GM12878 (cell line): ENCODE data around the gene AHNAK2. TPM values are rescaled to one million over a fixed set of nuclear protein-coding genes. Genes with fewer than 3 reads are reported as not detected.
A peak's percentile ranks its signal among the peaks of the same experiment; 100 is the strongest.

ENCODE experiments used
- ATAC-seq: fragments of 200-7000 bp; cut with Tn5 transposase; 3 replicates; pipeline ENCODE4 v1.9.1; 2020; ENCODE audit warnings: mild to moderate bottlenecking, moderate library complexity
- BruUV-seq: library from RNA; stranded (reverse); fragments of 400-500 nt; replicated peaks from 2 replicates; lab custom pipeline; 2021; lab: Mats Ljungman, UMichigan
- CTCF ChIA-PET: fragments of 300-600 bp; sonication (Branson Sonifier 250); formaldehyde crosslinking; extraction: SDS; loops from one replicate; lab custom pipeline; 2021; ENCODE audit warnings: inconsistent platforms; lab: Yijun Ruan, JAX
- POLR2A ChIA-PET: fragments of 350-600 bp; formaldehyde crosslinking; extraction: SDS; loops from one replicate; lab custom pipeline; 2021; ENCODE audit warnings: inconsistent platforms; lab: Charles Lee
- RAD21 ChIA-PET: fragments of 300-600 bp; sonication (Branson Sonifier 250); formaldehyde crosslinking; loops from one replicate; lab custom pipeline; 2023; ENCODE audit warnings: antibody characterized with exemption; ENCODE audit not compliant: unreplicated experiment; lab: Charles Lee
- SMC1A ChIA-PET: fragments of 300-600 bp; sonication (Branson Sonifier 250); formaldehyde crosslinking; loops from one replicate; lab custom pipeline; 2023; ENCODE audit not compliant: unreplicated experiment, uncharacterized antibody; lab: Charles Lee
- DNase-seq: peaks from one replicate; pipeline ENCODE4 v3.0.0-alpha.2; 2011; ENCODE audit warnings: low read depth, low spot score
- FAIRE-seq: peaks from 3 replicates; lab custom pipeline; 2011; peaks lifted over from hg19 to GRCh38; lab: Jason Lieb, UNC
- H2AFZ ChIP-seq: 2 replicates; pipeline ENCODE4 v1.6.0; 2011; ENCODE audit warnings: low read depth, low read length, control low read depth; ENCODE audit not compliant: control insufficient read depth
- H3K27ac ChIP-seq: 2 replicates; pipeline ENCODE4 v1.5.1; 2011; ENCODE audit warnings: control low read depth; ENCODE audit not compliant: control insufficient read depth, insufficient read depth
- H3K27me3 ChIP-seq, 2 experiments: replicated peaks in 1 of 2; 2 replicates each; pipeline versions ENCODE4 v1.6.0 to v1.6.1; 2011; ENCODE audit warnings: low read length in 1 of 2; ENCODE audit not compliant: control insufficient read depth in 2 of 2, insufficient read depth in 2 of 2
- H3K36me3 ChIP-seq, 2 experiments: 2 replicates each; pipeline ENCODE4 v1.5.1; 2011; ENCODE audit warnings: low read length in 1 of 2; ENCODE audit not compliant: control insufficient read depth in 2 of 2, insufficient read depth in 2 of 2
- H3K4me1 ChIP-seq: 2 replicates; pipeline ENCODE4 v1.6.1; 2011; ENCODE audit warnings: mild to moderate bottlenecking, low read length, moderate library complexity, mixed read lengths; ENCODE audit not compliant: control insufficient read depth, insufficient read depth
- H3K4me2 ChIP-seq: 2 replicates; pipeline ENCODE4 v1.6.0; 2011; ENCODE audit warnings: control low read depth; ENCODE audit not compliant: control insufficient read depth, insufficient read depth
- H3K4me3 ChIP-seq: fragments of 200-600 bp; sonication (generic); 2 replicates; pipeline ENCODE4 v1.5.1; 2016
- H3K79me2 ChIP-seq: 2 replicates; pipeline ENCODE4 v1.6.0; 2011; ENCODE audit warnings: low read length; ENCODE audit not compliant: control insufficient read depth, insufficient read depth
- H3K9ac ChIP-seq: 2 replicates; pipeline ENCODE4 v1.8.0; 2011; ENCODE audit warnings: low read length, control low read depth, mixed read lengths; ENCODE audit not compliant: control insufficient read depth, insufficient read depth
- H3K9me3 ChIP-seq: replicated peaks from 3 replicates; pipeline ENCODE4 v1.5.1; 2011; ENCODE audit warnings: mild to moderate bottlenecking, low read length; ENCODE audit not compliant: control insufficient read depth, insufficient read depth
- H4K20me1 ChIP-seq: 2 replicates; pipeline ENCODE4 v1.6.0; 2011; ENCODE audit not compliant: control insufficient read depth, insufficient read depth
- CREM ChIP-seq: IDR thresholded peaks from 2 replicates; pipeline ENCODE4 v1.6.1; 2014; ENCODE audit warnings: antibody characterized with exemption, low read depth
- FOS ChIP-seq: IDR thresholded peaks from 3 replicates; pipeline ENCODE4 v1.6.1; 2011; ENCODE audit warnings: borderline replicate concordance; ENCODE audit not compliant: insufficient read length; ENCODE audit errors: extremely low read depth
- IKZF1 ChIP-seq: fragments of 450-650 bp; conservative IDR thresholded peaks from 2 replicates; pipeline ENCODE4 v1.6.1; 2017; ENCODE audit warnings: antibody characterized with exemption, mild to moderate bottlenecking
- KLF5 ChIP-seq: fragments of 450-650 bp; IDR thresholded peaks from 2 replicates; pipeline ENCODE4 v1.6.1; 2014; ENCODE audit warnings: mild to moderate bottlenecking; ENCODE audit not compliant: partially characterized antibody
- MYB ChIP-seq: fragments of 150-350 bp; IDR thresholded peaks from 2 replicates; pipeline ENCODE4 v1.6.1; 2014; ENCODE audit warnings: mild to moderate bottlenecking, low read depth, low read length, borderline replicate concordance
- NFIC ChIP-seq: IDR thresholded peaks from 2 replicates; pipeline ENCODE4 v1.6.1; 2012; ENCODE audit warnings: low read depth, mild to moderate bottlenecking, inconsistent platforms, low read length, moderate library complexity
- NR2F1 ChIP-seq: fragments of 450-650 bp; conservative IDR thresholded peaks from 2 replicates; pipeline ENCODE4 v1.6.1; 2017; ENCODE audit warnings: mild to moderate bottlenecking
- NRF1 ChIP-seq: conservative IDR thresholded peaks from 2 replicates; pipeline ENCODE4 v1.6.1; 2011; ENCODE audit warnings: mild to moderate bottlenecking, low read depth, low read length, improper control_type of control experiment
- POU2F2 ChIP-seq: IDR thresholded peaks from 3 replicates; pipeline ENCODE4 v1.6.1; 2011; ENCODE audit warnings: low read depth, mild to moderate bottlenecking, low read length, borderline replicate concordance
- SMARCA5 ChIP-seq: fragments of 450-650 bp; IDR thresholded peaks from 2 replicates; pipeline ENCODE4 v1.6.1; 2017; ENCODE audit warnings: mild to moderate bottlenecking
- YBX1 ChIP-seq: fragments of 450-650 bp; IDR thresholded peaks from 2 replicates; pipeline ENCODE4 v1.6.1; 2016; ENCODE audit warnings: antibody characterized with exemption
- WGBS: methylation state at CpG from one replicate; pipeline ENCODE4 v1.1.6; 2016; ENCODE audit warnings: low lambda C conversion rate; ENCODE audit not compliant: insufficient replicate concordance, insufficient coverage; ENCODE audit errors: missing lambda C conversion rate; 5-methylcytosine and 5-hydroxymethylcytosine counted together
- in situ Hi-C: fragments of 300-500 bp; cut with MboI; formaldehyde crosslinking; loops from 9 replicates; pipeline ENCODE4 v1.14.3; 2018; ENCODE audit warnings: mixed read lengths
- intact Hi-C: fragments of 100-400 bp; cut with micrococcal nuclease; formaldehyde crosslinking; loops from one replicate; pipeline ENCODE4 v1.14.2; 2022; ENCODE audit not compliant: unreplicated experiment
- polyA plus RNA-seq, 11 experiments: library from polyadenylated mRNA; depleted of rRNA in 4 of 11; unstranded in 6 of 11; stranded (reverse) in 5 of 11; fragments of >200 nt; fragmentation: Nextera tagmentation in 4 of 11; fragmentation: Illumina TruSeq in 1 of 11; extraction: Ambion mirVana in 4 of 11; extraction: Trizol in 1 of 11; gene quantifications; 1 replicate in 1 of 11; 2 replicates in 10 of 11; pipeline versions ENCODE4 v1.2.1 to v1.2.3, GENCODE V29; 2011 to 2016; ENCODE audit warnings: inconsistent platforms in 2 of 11, missing spikeins in 2 of 11, low read depth in 1 of 11
- total RNA-seq, 4 experiments: library from RNA; depleted of rRNA in 3 of 4; stranded (reverse); fragments of >200 nt in 3 of 4; fragmentation: Illumina TruSeq in 1 of 4; extraction: Trizol in 1 of 4; gene quantifications; 2 replicates each; pipeline versions ENCODE4 v1.2.1 to v1.2.3, GENCODE V29; 2013 to 2021
- TF ChIP-seq, protein P1 (sequence below): IDR thresholded peaks from 2 replicates; pipeline ENCODE4 v1.6.1; 2012; ENCODE audit warnings: low read length, inconsistent platforms
- TF ChIP-seq, protein P2 (sequence below): IDR thresholded peaks from 2 replicates; pipeline ENCODE4 v1.6.1; 2011; ENCODE audit warnings: low read depth, low read length, improper control_type of control experiment, borderline replicate concordance
- TF ChIP-seq, protein P3 (sequence below): fragments of 450-650 bp; IDR thresholded peaks from 2 replicates; pipeline ENCODE4 v1.6.1; 2016; ENCODE audit warnings: mild to moderate bottlenecking
- TF ChIP-seq, protein P4 (sequence below): IDR thresholded peaks from 2 replicates; pipeline ENCODE4 v1.6.1; 2011; ENCODE audit warnings: low read depth, mild to moderate bottlenecking, low read length, moderate library complexity, borderline replicate concordance; ENCODE audit errors: extremely low read depth

The AHNAK2 gene
- total and polyA plus RNA-seq, 10 of the 15 experiments (the other 5 are each of a cell fraction or from before 2014, with no cell fraction given), result 0.03 to 0.10 TPM; not detected in 8

DNA sequence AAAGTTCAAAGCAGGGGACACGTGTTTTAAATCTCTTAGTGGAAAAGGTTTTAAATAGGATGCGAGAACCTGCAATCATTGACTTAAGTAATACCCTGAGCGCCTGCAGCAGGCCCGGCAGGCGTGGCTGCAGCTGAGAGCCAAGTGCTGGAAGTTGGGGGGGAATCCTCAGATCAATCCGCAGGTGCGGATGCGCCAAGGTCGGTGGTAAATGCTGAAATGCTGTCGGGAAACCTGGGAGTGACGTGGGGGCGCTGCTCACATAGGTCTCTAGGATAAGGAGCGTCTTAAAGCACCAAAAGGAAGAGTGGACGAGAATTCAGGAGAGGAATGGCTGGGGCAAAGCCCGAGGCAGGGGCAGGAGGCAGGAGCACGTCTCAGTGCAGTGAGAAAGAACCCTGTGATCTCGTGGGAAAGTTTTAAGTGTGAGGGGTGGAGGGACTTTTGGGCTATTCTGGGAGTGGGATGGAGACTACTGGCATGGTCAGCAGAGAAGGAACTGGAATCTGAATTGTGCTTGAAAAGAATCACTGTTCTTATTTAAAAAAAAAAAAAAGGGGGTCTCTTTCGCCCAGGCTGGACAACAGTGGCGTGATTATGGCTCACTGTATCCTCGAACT lies 43.6 kb upstream of the AHNAK2 start:
- CTCF ChIA-PET, result interaction anchor here (1.3 kb wide), 1 partner anchor 64 kb away, joined by 4 read pairs; no protein-coding TSS in a partner anchor
- ATAC-seq (no peak), FAIRE-seq (no peak), DNase-seq (no peak)
- in situ Hi-C loops, result no loop called here
- Histone ChIP-seq H3K4me1 (peaks cover 21% of the 10 kb centered on the region), H3K4me3 (peak overlapping the region; percentile 72), H2AFZ (peak overlapping the region; percentile 35), H3K27ac (peak overlapping the region; percentile 93), H4K20me1 (no peaks in the 10 kb centered on the region), H3K9ac (peak overlapping the region; percentile 95), H3K4me2 (peak overlapping the region; percentile 78), H3K79me2 (peaks cover 57% of the 10 kb centered on the region), H3K36me3 (peaks cover 0 to 2% of the 10 kb centered on the region in 2 experiments; a peak in 2 of 4 replicates), H3K27me3 (no peaks in the 10 kb centered on the region), H3K9me3 (no peaks in the 10 kb centered on the region; the same call in 2 of the 3 replicates)
- POLR2A ChIA-PET, result interaction anchor here (1.3 to 1.9 kb wide), 4 partner anchors 14 to 53 kb away, joined by 3 to 13 read pairs (median 6); no protein-coding TSS in a partner anchor
- intact Hi-C loops, result loop anchor here (5.0 kb wide), 1 partner anchor 46 kb away; the partner anchor contains the start of gene GPR132
- SMC1A ChIA-PET, result no interaction called here
- 1% methylated on average over 19 of the region's 20 CpGs for WGBS
- RAD21 ChIA-PET, result interaction anchor here (0.9 to 3.9 kb wide), 4 partner anchors 23 to 66 kb away, joined by 3 to 25 read pairs (median 12); partner anchors contain the start of gene GPR132
- TSS peak; percentile 96 for BruUV-seq
- no peak for TF ChIP-seq MYB
- TF ChIP-seq, protein P1, sequence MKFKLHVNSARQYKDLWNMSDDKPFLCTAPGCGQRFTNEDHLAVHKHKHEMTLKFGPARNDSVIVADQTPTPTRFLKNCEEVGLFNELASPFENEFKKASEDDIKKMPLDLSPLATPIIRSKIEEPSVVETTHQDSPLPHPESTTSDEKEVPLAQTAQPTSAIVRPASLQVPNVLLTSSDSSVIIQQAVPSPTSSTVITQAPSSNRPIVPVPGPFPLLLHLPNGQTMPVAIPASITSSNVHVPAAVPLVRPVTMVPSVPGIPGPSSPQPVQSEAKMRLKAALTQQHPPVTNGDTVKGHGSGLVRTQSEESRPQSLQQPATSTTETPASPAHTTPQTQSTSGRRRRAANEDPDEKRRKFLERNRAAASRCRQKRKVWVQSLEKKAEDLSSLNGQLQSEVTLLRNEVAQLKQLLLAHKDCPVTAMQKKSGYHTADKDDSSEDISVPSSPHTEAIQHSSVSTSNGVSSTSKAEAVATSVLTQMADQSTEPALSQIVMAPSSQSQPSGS, result no peak
- no peak for TF ChIP-seq NR2F1
- TF ChIP-seq NFIC, result no peak
- no peak for TF ChIP-seq NRF1
- TF ChIP-seq, protein P2, sequence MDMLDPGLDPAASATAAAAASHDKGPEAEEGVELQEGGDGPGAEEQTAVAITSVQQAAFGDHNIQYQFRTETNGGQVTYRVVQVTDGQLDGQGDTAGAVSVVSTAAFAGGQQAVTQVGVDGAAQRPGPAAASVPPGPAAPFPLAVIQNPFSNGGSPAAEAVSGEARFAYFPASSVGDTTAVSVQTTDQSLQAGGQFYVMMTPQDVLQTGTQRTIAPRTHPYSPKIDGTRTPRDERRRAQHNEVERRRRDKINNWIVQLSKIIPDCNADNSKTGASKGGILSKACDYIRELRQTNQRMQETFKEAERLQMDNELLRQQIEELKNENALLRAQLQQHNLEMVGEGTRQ, result no peak
- TF ChIP-seq KLF5, result no peak
- TF ChIP-seq FOS, result no peak
- peak; percentile 59 for TF ChIP-seq CREM
- no peak for TF ChIP-seq SMARCA5
- TF ChIP-seq IKZF1, result peak; percentile 63; the same call in 1 of the 2 replicates
- TF ChIP-seq YBX1, result no peak
- TF ChIP-seq, protein P3, sequence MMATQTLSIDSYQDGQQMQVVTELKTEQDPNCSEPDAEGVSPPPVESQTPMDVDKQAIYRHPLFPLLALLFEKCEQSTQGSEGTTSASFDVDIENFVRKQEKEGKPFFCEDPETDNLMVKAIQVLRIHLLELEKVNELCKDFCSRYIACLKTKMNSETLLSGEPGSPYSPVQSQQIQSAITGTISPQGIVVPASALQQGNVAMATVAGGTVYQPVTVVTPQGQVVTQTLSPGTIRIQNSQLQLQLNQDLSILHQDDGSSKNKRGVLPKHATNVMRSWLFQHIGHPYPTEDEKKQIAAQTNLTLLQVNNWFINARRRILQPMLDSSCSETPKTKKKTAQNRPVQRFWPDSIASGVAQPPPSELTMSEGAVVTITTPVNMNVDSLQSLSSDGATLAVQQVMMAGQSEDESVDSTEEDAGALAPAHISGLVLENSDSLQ, result peak; percentile 46
- 0 out of 3 replicates have a peak, but pooled peaks have one; percentile 3 for TF ChIP-seq POU2F2
- TF ChIP-seq, protein P4, sequence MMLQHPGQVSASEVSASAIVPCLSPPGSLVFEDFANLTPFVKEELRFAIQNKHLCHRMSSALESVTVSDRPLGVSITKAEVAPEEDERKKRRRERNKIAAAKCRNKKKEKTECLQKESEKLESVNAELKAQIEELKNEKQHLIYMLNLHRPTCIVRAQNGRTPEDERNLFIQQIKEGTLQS, result no peak
